ENCODE results near the gene SLC38A3. TPM values are rescaled to one million over a fixed set of nuclear protein-coding genes. Genes with fewer than 3 reads are reported as not detected.

Gene SLC38A3
- total and polyA plus RNA-seq, 9 of the 15 experiments (the other 6 are each of a cell fraction or from before 2014, with no cell fraction given) = 0.09 to 0.38 (median 0.16) TPM; not detected in 6

DNA sequence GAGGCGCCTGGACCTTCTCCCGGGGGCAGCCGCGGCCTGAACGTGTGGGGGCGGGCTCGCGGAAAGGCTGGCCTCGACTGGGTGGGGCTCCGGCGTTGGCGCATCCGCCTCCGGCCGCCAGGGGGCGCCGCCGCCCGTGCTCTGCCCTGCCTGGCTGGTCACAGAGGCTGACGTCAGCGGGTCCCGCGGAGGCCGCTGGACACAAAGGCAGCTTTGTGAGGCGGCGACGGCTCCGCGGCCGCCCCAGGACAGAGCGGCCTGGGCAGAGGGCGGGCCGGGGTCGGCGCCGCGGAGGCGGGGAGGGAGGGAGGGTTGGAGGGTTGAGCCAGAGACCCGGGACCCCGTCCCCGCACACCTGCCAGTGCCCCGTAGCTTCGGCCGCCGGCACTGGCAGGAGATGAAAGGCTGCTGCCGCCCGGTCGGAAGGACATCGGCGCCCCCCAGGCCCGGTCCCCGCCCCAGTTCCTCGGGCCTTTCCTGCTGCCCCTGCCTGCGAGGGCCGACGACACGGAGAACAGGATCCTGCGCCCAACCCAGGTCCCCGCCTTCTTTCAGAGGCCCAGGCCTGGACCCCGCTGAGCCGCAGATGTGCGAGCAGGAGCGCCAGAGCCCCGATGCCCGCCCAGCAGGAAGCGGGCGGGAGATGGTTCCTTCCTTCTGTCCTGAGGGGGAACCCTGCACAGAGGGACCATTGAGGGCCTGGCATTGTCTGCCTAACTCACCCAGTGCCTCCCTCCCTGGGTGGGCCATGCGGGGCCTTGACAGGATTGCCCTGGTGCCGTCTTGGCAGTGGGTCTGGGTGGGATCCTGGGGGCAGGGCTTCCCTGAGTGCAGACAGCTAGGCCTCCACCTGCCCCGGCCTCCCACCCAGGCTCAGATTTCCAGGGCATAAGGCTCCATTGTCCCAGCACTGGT is 55.2 kb downstream of the SLC38A3 start (continued):
- TF ChIP-seq, protein P1, sequence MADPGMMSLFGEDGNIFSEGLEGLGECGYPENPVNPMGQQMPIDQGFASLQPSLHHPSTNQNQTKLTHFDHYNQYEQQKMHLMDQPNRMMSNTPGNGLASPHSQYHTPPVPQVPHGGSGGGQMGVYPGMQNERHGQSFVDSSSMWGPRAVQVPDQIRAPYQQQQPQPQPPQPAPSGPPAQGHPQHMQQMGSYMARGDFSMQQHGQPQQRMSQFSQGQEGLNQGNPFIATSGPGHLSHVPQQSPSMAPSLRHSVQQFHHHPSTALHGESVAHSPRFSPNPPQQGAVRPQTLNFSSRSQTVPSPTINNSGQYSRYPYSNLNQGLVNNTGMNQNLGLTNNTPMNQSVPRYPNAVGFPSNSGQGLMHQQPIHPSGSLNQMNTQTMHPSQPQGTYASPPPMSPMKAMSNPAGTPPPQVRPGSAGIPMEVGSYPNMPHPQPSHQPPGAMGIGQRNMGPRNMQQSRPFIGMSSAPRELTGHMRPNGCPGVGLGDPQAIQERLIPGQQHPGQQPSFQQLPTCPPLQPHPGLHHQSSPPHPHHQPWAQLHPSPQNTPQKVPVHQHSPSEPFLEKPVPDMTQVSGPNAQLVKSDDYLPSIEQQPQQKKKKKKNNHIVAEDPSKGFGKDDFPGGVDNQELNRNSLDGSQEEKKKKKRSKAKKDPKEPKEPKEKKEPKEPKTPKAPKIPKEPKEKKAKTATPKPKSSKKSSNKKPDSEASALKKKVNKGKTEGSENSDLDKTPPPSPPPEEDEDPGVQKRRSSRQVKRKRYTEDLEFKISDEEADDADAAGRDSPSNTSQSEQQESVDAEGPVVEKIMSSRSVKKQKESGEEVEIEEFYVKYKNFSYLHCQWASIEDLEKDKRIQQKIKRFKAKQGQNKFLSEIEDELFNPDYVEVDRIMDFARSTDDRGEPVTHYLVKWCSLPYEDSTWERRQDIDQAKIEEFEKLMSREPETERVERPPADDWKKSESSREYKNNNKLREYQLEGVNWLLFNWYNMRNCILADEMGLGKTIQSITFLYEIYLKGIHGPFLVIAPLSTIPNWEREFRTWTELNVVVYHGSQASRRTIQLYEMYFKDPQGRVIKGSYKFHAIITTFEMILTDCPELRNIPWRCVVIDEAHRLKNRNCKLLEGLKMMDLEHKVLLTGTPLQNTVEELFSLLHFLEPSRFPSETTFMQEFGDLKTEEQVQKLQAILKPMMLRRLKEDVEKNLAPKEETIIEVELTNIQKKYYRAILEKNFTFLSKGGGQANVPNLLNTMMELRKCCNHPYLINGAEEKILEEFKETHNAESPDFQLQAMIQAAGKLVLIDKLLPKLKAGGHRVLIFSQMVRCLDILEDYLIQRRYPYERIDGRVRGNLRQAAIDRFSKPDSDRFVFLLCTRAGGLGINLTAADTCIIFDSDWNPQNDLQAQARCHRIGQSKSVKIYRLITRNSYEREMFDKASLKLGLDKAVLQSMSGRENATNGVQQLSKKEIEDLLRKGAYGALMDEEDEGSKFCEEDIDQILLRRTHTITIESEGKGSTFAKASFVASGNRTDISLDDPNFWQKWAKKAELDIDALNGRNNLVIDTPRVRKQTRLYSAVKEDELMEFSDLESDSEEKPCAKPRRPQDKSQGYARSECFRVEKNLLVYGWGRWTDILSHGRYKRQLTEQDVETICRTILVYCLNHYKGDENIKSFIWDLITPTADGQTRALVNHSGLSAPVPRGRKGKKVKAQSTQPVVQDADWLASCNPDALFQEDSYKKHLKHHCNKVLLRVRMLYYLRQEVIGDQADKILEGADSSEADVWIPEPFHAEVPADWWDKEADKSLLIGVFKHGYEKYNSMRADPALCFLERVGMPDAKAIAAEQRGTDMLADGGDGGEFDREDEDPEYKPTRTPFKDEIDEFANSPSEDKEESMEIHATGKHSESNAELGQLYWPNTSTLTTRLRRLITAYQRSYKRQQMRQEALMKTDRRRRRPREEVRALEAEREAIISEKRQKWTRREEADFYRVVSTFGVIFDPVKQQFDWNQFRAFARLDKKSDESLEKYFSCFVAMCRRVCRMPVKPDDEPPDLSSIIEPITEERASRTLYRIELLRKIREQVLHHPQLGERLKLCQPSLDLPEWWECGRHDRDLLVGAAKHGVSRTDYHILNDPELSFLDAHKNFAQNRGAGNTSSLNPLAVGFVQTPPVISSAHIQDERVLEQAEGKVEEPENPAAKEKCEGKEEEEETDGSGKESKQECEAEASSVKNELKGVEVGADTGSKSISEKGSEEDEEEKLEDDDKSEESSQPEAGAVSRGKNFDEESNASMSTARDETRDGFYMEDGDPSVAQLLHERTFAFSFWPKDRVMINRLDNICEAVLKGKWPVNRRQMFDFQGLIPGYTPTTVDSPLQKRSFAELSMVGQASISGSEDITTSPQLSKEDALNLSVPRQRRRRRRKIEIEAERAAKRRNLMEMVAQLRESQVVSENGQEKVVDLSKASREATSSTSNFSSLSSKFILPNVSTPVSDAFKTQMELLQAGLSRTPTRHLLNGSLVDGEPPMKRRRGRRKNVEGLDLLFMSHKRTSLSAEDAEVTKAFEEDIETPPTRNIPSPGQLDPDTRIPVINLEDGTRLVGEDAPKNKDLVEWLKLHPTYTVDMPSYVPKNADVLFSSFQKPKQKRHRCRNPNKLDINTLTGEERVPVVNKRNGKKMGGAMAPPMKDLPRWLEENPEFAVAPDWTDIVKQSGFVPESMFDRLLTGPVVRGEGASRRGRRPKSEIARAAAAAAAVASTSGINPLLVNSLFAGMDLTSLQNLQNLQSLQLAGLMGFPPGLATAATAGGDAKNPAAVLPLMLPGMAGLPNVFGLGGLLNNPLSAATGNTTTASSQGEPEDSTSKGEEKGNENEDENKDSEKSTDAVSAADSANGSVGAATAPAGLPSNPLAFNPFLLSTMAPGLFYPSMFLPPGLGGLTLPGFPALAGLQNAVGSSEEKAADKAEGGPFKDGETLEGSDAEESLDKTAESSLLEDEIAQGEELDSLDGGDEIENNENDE (IDR thresholded peaks at IDR 0.05; ENCODE audit: low read depth, low read length) = no peak
- no peak for TF ChIP-seq NELFE (IDR thresholded peaks at IDR 0.05; ENCODE audit: insufficient read depth, insufficient read length)
- no peak for TF ChIP-seq TAF9B (IDR thresholded peaks at IDR 0.05; ENCODE audit: partially characterized antibody)
- TF ChIP-seq, protein P2, sequence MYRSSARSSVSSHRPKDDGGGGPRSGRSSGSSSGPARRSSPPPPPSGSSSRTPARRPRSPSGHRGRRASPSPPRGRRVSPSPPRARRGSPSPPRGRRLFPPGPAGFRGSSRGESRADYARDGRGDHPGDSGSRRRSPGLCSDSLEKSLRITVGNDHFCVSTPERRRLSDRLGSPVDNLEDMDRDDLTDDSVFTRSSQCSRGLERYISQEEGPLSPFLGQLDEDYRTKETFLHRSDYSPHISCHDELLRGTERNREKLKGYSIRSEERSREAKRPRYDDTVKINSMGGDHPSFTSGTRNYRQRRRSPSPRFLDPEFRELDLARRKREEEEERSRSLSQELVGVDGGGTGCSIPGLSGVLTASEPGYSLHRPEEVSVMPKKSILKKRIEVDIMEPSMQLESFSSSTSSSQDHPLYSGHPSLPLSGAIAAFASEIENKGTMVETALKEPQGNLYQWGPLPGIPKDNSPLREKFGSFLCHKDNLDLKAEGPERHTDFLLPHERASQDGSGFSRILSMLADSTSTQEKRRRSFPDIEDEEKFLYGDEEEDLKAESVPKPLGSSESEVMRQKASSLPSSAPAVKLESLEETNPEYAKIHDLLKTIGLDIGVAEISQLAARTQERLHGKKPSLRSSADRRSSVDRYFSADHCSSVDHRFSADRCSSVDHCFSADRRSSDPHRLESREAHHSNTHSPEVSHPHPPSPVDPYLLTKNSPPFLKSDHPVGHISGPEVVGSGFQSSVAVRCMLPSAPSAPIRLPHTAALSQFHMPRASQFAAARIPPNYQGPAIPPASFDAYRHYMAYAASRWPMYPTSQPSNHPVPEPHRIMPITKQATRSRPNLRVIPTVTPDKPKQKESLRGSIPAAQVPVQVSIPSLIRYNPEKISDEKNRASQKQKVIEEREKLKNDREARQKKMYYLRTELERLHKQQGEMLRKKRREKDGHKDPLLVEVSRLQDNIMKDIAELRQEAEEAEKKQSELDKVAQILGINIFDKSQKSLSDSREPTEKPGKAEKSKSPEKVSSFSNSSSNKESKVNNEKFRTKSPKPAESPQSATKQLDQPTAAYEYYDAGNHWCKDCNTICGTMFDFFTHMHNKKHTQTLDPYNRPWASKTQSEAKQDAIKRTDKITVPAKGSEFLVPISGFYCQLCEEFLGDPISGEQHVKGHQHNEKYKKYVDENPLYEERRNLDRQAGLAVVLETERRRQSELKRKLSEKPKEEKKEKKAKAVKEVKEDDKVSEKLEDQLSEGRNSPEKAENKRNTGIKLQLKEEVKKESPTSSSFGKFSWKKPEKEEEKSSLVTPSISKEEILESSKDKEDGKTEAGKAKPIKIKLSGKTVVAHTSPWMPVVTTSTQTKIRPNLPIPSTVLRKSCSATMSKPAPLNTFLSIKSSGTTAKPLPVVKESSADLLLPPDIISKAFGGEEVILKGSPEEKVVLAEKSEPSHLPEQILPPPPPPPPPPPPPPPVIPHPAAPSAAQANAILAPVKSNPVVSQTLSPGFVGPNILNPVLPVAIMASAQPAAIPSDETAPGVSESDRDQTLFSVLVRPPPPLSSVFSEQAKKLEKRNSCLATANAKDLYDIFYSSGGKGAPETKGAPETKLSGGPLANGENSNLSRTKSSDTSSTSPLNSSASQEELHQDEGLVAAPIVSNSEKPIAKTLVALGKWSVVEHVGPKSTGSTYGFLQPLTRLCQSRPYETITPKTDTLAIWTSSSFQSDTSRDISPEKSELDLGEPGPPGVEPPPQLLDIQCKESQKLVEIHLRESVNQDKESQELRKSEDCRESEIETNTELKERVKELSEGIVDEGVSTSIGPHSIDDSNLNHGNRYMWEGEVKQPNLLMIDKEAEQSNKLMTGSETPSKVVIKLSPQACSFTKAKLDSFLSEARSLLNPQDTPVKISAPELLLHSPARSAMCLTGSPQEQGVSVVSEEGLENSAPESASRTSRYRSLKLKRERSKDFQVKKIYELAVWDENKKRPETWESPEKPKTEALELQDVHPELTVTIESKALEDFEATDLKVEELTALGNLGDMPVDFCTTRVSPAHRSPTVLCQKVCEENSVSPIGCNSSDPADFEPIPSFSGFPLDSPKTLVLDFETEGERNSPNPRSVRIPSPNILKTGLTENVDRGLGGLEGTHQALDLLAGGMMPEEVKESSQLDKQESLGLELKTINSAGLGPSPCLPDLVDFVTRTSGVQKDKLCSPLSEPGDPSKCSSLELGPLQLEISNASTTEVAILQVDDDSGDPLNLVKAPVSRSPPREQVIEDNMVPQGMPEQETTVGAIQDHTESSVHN (IDR thresholded peaks at IDR 0.05; ENCODE audit: borderline replicate concordance in 1 of 2, low read depth in 1 of 2) = no peak
- TF ChIP-seq RBM14 (IDR thresholded peaks at IDR 0.05; ENCODE audit: borderline replicate concordance, insufficient read depth, low read depth, low read length) = no peak

All from K562 (cell line).